Calu3 (cell line): ENCODE results near the gene TBC1D32. TPM values are rescaled to one million over a fixed set of nuclear protein-coding genes. Genes with fewer than 3 reads are reported as not detected.
"Not testable (repeated sequence)": the region's sequence is repeated elsewhere in the genome, so short reads cannot be mapped to it uniquely, and the experiment has no call there.

ENCODE experiments used
- BruUV-seq: library from RNA; stranded (reverse); fragments of 400-500 nt; replicated peaks from 2 replicates; lab custom pipeline; 2021; lab: Mats Ljungman, UMichigan
- CTCF ChIA-PET: fragments of 300-600 bp; sonication (Branson Sonifier 250); formaldehyde crosslinking; loops from one replicate; lab custom pipeline; 2022; ENCODE audit warnings: antibody characterized with exemption; lab: Charles Lee
- DNase-seq: peaks from one replicate; pipeline ENCODE4 v3.0.0; 2022
- H3K27ac Mint-ChIP-seq: one replicate; pipeline ENCODE4 v1.8.0; 2022; ENCODE audit warnings: mixed read lengths; ENCODE audit not compliant: unreplicated experiment
- H3K27me3 Mint-ChIP-seq: one replicate; pipeline ENCODE4 v1.8.0; 2022; ENCODE audit warnings: mixed read lengths; ENCODE audit not compliant: unreplicated experiment
- H3K36me3 Mint-ChIP-seq: one replicate; pipeline ENCODE4 v1.8.0; 2022; ENCODE audit warnings: mild to moderate bottlenecking, moderate library complexity, mixed read lengths; ENCODE audit not compliant: insufficient read depth, unreplicated experiment
- H3K4me1 Mint-ChIP-seq: one replicate; pipeline ENCODE4 v1.8.0; 2022; ENCODE audit warnings: mild to moderate bottlenecking, low read depth, mixed read lengths; ENCODE audit not compliant: unreplicated experiment
- H3K4me3 Mint-ChIP-seq: one replicate; pipeline ENCODE4 v1.8.0; 2022; ENCODE audit warnings: mild to moderate bottlenecking, low read depth, moderate library complexity, mixed read lengths; ENCODE audit not compliant: unreplicated experiment
- H3K9me3 Mint-ChIP-seq: one replicate; pipeline ENCODE4 v1.8.0; 2022; ENCODE audit warnings: low read depth, mixed read lengths; ENCODE audit not compliant: unreplicated experiment
- CTCF ChIP-seq: fragments of 200-600 bp; IDR thresholded peaks from one replicate; pipeline ENCODE4 v1.8.0; 2022; ENCODE audit warnings: antibody characterized with exemption; ENCODE audit not compliant: unreplicated experiment
- intact Hi-C: fragments of 100-400 bp; cut with micrococcal nuclease; formaldehyde crosslinking; loops from one replicate; pipeline ENCODE4 v1.10.0; 2022; ENCODE audit not compliant: unreplicated experiment
- total RNA-seq: library from RNA; stranded (reverse); gene quantifications from 2 replicates; pipeline ENCODE4 v1.2.3, GENCODE V29; 2022

TBC1D32 gene
- total RNA-seq, 1 experiment from 2014 or later: 8.9 TPM

GRCh38 chr6:121376411-121376810, 42.1 kb upstream of the TBC1D32 start:
- CTCF ChIA-PET: no interaction called here
- no peaks in the 10 kb centered on the region for H3K4me1 Mint-ChIP-seq
- H3K27ac Mint-ChIP-seq: no peak overlapping the region
- H3K4me3 Mint-ChIP-seq: no peak overlapping the region
- no TSS peak for BruUV-seq
- no peaks in the 10 kb centered on the region for H3K9me3 Mint-ChIP-seq
- intact Hi-C loops: no loop called here
- no peak for TF ChIP-seq CTCF
- DNase-seq: no peak
- no peaks in the 10 kb centered on the region for H3K36me3 Mint-ChIP-seq
- no peaks in the 10 kb centered on the region for H3K27me3 Mint-ChIP-seq

DNA sequence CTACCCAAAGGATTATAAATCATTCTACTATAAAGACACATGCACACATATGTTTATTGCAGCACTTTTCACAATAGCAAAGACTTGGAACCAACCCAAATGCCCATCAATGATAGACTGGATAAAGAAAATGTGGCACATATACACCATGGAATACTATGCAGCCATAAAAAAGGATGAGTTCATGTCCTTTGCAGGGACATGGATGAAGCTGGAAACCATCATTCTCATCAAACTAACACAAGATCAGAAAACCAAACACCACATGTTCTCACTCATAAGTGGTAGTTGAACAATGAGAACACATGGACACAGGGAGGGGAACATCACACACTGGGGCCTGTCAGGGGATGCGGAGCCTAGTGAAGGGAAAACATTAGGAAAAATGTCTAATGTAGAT, 39.9 kb upstream of the TBC1D32 start:
- DNase-seq, BruUV-seq, intact Hi-C loops, H3K27ac Mint-ChIP-seq, H3K9me3 Mint-ChIP-seq, H3K4me1 Mint-ChIP-seq, H3K36me3 Mint-ChIP-seq, H3K27me3 Mint-ChIP-seq, CTCF ChIA-PET, H3K4me3 Mint-ChIP-seq: not testable (repeated sequence)

DNA sequence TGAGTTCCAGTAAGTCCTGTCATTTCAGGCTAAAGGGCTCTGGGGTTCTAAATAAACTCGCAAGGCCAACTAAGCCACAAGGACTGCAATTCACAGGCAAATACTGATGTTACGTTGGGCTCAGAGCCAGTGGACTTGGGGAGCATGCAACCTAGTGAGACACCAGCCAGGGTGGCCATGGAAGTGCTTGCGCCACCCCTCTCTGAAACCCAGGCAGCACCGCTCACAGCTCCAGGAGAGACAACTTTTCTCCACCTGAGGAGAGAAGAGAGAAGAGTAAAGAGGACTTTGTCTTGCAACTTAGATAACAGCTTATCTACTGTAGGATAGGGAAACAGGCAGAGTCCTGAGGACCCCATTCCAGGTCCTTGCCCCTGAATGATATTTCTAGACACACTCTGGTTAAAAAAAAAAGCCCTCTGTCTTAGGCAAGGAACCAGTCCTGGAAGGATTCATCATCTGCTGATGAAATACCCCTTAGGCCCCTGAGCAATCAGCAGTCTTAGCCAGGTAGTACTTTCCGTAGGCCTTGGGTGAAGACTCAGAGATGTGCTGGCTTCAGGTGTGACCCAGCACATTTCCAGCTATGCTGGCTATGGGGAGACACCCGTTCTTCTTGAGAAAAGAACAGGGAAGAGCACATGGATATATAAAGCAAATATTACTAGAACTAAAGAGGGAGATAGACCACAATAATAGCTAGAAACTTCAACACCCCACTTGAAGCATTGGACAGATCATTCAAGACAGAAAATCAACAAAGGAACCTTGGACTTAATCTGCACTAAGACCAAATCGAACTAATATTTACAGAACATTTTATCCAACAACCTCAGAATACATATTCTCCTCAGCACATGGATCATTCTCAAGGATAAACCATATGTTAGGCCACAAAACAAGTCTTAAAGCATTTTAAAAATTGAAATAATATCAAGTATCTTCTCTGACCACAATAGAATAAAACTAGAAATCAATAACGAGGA, 31.5 kb upstream of the TBC1D32 start:
- Mint-ChIP-seq H3K4me1 (no peaks in the 10 kb centered on the region), H3K27ac (no peak overlapping the region), H3K4me3 (no peak overlapping the region), H3K9me3 (no peaks in the 10 kb centered on the region), H3K36me3 (no peaks in the 10 kb centered on the region), H3K27me3 (no peaks in the 10 kb centered on the region)
- no peak for DNase-seq
- intact Hi-C loops: no loop called here
- TF ChIP-seq CTCF: no peak
- no TSS peak for BruUV-seq
- CTCF ChIA-PET: no interaction called here

DNA sequence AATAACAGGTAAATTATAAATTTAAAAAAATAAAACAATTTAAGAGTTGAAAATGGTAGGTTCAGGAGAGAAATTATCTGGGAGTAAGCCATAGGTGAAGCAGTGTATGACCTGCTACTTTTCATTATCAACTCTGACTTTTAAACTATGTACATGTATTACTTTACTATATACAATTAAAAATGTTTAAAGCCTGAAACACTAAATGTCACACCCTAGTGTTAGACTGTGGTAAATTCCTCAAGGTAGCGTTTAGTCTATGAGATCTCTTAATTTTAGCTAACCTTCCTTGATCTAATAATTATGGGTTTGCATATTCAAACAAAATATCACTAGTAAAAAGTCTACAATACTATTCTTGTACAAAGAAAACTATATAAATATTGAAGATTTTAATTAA, 22.3 kb upstream of the TBC1D32 start:
- H3K4me1 Mint-ChIP-seq: no peaks in the 10 kb centered on the region
- CTCF ChIA-PET: no interaction called here
- H3K4me3 Mint-ChIP-seq: no peak overlapping the region
- DNase-seq: no peak
- intact Hi-C loops: loop anchor here (10.0 kb wide), 1 partner anchor 488 kb away; no protein-coding TSS in a partner anchor
- no TSS peak for BruUV-seq
- H3K27ac Mint-ChIP-seq: no peak overlapping the region
- H3K9me3 Mint-ChIP-seq: no peaks in the 10 kb centered on the region
- no peak for TF ChIP-seq CTCF
- no peaks in the 10 kb centered on the region for H3K36me3 Mint-ChIP-seq
- H3K27me3 Mint-ChIP-seq: no peaks in the 10 kb centered on the region

DNA sequence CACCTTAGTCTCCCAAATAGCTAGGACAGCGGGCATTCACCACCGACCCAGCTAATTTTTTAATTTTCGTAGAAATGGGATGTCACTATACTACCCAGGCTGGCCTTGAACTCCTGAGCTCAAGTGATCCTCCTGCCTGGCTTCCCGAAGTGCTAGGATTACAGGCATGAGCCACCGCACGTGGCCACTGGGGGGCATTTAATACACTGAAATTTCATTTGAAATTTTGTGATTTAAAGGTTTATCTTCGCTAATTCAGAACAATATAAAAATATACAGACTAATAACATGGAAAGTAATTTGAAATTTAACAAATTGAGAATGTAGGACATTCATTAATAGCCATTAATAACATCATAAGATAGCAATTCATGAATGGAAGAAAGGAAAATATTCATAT, 20.5 kb upstream of the TBC1D32 start:
- CTCF ChIA-PET: no interaction called here
- intact Hi-C loops: loop anchor here (10.0 kb wide), 1 partner anchor 490 kb away; no protein-coding TSS in a partner anchor

More for the DNA sequence above, 20.5 kb upstream of the TBC1D32 start:
- Mint-ChIP-seq H3K4me1 (no peaks in the 10 kb centered on the region), H3K36me3 (no peaks in the 10 kb centered on the region), H3K9me3 (no peaks in the 10 kb centered on the region), H3K27me3 (no peaks in the 10 kb centered on the region), H3K27ac (no peak overlapping the region), H3K4me3 (no peak overlapping the region)
- peak; percentile 19 for DNase-seq
- no TSS peak for BruUV-seq
- TF ChIP-seq CTCF: peak; percentile 35
